Middle frontal gyrus (tissue), 1 donor: Measurements from ENCODE around the gene MLLT3.

Experiments
- DNase-seq: peaks from one replicate; pipeline ENCODE4 v3.0.0-alpha.2; 2015; ENCODE audit warnings: low spot score; ENCODE audit errors: extremely low spot score

The MLLT3 gene

GRCh38 chr9:20353931-20354652, 268.2 kb downstream of the MLLT3 start:
- no peak for DNase-seq

- no peak for DNase-seq
Measured at GRCh38 chr9:20353524-20353923, 268.8 kb downstream of the MLLT3 start.

DNA sequence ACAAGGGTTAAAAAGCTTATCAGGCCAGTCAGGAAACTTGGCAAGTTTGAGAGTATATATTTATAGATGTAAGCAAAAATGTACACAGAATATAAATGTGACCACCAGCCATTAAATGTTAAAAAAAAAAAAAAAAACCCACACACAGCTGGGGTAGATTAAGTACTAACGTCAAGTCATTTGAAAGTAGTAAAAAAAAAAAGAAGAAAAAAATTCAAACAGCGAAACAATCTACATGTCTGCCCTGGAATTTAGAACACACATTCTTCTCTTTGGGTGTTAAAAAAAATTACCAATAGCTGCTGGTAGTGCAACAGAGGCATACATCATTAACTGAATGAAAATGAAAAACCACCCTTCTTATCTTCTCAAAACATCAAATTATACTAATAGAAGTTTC, 269.7 kb downstream of the MLLT3 start:
- DNase-seq: no peak

GRCh38 chr9:20351715-20352114, 270.6 kb downstream of the MLLT3 start:
- no peak for DNase-seq

DNA sequence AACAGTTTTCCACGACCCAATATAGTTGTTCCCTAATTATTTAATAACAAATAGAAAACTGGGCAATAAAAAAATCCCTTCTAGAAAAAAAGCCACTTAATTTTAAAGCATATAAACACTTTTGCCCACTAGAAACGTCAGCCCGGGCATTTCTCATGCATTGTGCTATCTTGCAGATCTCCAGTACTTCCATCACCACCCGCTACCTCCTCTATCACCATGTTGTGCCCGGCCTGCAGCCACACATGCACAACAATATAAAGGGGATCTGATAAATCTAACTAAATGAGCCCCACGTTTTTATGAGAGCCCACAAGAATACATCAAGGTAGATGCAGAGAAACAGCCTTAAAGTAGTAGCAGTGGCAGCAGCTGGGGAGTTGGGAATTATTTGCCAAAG, 272.7 kb downstream of the MLLT3 start:
- no peak for DNase-seq

DNA sequence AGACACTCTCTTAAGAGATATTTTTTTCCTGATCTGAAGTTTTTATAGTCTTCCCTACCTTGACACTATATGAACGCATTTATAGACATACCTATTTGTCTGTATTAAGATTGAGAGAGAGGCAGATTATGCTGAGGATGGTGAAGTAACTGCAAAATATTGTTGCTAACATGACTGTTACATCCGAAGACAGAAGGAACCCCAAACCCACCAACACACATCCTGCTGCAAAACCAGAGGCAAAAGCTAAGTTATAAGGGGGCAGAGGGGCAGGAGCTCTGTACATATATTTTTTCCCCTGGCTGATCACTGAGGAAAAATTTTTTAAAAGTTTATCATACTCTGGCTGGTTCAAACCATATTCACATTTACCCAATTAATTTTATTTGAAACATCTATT, 279.0 kb downstream of the MLLT3 start:
- no peak for DNase-seq

GRCh38 chr9:20340511-20340861, 281.8 kb downstream of the MLLT3 start:
- DNase-seq: no peak

- DNase-seq: no peak
Measured at GRCh38 chr9:20335668-20336332, 286.5 kb downstream of the MLLT3 start.

GRCh38 chr9:20333991-20334390, 288.3 kb downstream of the MLLT3 start:
- DNase-seq: no peak

GRCh38 chr9:20331095-20331685, 291.1 kb downstream of the MLLT3 start:
- DNase-seq: no peak

GRCh38 chr9:20330688-20331087, 291.6 kb downstream of the MLLT3 start:
- no peak for DNase-seq

GRCh38 chr9:20326516-20326915, 295.8 kb downstream of the MLLT3 start:
- DNase-seq: no peak

DNA sequence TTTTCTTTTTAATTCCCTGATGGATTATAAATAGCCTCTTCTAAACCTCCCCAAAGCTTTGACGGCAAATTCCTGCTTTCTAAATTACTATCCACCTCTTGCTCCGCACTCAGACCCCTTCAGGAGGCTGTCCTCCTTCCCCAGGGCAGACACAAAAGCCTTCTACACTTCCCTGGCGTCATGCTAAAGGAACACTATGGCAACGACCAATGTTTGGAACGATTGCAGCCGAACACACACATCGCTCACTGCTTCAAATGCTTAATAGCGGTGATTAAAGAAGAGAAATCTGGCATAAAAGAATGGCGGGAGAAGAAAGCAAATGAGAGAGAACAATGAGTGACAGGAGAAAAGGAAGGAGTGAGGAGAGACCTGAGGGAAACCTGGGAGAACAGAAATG, 297.3 kb downstream of the MLLT3 start:
- DNase-seq: no peak

GRCh38 chr9:20322212-20322611, 300.1 kb downstream of the MLLT3 start:
- DNase-seq: no peak

GRCh38 chr9:20321423-20322082, 300.7 kb downstream of the MLLT3 start:
- DNase-seq: no peak

DNA sequence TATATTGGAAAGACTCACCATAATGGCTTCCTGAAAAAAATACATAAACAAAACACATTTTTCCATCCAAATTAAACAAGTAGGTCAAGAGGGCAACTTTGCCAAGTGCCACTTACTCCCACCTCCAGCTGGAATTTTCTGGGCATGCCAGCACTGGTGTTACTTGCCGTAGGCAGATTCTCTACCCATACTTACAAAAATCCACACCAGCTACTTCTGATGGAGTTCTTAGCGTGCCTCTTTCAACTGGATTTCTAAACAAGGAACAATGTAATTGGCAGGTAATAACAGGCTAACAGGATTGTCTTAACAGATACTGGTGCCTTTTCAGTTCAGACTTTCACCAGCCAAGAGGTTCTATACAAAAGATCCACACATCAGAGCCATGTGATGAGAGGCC, 301.4 kb downstream of the MLLT3 start:
- DNase-seq: no peak

GRCh38 chr9:20319641-20320337, 302.5 kb downstream of the MLLT3 start:
- no peak for DNase-seq

DNA sequence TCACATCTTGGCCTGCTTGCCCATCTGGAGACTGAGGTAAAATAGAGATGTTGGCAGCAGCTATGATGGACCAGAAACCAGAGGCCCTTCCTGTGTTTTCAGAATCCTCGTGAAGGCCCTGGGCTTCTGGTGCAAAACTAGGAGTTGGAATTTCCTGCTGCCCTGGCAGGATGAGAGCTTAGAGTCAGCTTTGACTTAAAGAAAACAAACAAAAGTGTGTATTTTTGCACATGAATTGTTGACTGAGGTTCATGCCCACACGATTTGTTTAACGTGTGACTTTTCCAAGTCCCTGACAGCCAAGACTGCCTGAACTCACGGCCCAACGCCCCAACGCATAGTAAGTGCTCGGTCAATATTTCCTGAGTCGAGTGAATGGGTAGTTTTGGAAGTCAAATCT, 303.1 kb downstream of the MLLT3 start:
- no peak for DNase-seq

- DNase-seq: no peak
Measured at GRCh38 chr9:20317701-20318100, 304.6 kb downstream of the MLLT3 start.

DNA sequence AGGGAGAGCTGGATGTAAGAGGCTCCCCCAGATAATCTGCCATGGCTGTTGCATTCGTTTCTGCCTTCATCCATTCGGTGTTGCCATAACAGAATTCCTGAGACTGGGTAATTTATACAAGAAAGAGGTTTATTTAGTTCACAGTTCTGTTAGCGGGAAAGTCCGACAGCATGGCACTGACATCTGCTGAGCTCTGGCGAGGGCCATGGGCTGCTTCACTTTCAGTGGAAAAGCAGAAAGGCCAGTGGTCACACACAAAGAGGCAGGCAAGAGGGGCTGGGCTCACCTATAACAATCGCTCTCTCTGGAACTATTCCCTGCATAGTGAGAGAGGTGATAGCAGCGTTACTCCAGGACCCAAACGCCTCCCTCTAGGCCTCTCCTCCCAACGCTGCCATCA, 305.9 kb downstream of the MLLT3 start:
- DNase-seq: no peak

DNA sequence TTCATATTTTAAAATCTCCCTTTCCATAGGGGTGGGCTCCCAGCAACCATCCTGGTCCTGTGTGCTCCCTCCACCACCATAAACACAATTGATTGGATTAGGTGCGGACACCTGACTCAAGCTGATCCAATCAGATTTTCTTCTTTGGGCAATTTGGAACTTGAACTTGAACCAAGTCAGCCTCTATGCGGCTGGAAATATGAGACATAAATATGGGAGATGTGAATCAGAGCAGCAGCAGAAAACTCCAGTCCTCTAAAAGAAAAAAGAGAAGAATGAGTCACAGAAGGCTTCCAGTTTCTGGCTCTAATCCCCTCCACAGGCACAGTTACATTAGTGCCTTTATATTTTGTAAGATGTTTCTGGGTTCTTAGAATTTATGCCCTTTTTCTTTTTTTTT, 306.6 kb downstream of the MLLT3 start:
- no peak for DNase-seq

GRCh38 chr9:20314981-20315380, 307.3 kb downstream of the MLLT3 start:
- DNase-seq: no peak
